ENCODE measurements around the gene TAF7.
A peak's percentile ranks its signal among the peaks of the same experiment; 100 is the strongest.
"Not testable (repeated sequence)": the region's sequence is repeated elsewhere in the genome, so short reads cannot be mapped to it uniquely, and the experiment has no call there.

TAF7 gene

DNA sequence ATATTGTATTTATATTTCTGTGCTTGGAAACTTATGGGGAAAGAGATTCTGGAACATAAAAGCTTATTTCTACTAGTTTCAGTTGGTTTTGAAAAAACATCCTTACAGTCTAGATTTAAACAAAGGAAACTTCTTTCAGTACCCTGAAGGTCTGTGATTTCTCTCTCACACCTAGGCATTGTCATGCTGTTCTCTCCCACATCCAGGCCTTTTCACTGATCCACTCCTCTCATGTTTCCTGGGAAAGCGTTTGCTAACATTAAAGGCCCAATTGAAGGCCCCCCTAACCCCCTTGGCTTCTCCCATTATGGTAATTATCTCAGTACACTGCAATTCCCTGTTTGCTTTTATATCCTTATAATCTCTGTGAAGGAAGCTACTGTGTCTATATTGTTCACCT is 22.2 kb upstream of the TAF7 start:
- Histone ChIP-seq H3K27me3 (replicated peaks; ENCODE audit: control insufficient read depth, insufficient read depth, low read length) (no peaks in the 10 kb centered on the region), H3K36me3 (ENCODE audit: control insufficient read depth, insufficient read depth, low read length) (no peaks in the 10 kb centered on the region)
- TF ChIP-seq, protein P1, sequence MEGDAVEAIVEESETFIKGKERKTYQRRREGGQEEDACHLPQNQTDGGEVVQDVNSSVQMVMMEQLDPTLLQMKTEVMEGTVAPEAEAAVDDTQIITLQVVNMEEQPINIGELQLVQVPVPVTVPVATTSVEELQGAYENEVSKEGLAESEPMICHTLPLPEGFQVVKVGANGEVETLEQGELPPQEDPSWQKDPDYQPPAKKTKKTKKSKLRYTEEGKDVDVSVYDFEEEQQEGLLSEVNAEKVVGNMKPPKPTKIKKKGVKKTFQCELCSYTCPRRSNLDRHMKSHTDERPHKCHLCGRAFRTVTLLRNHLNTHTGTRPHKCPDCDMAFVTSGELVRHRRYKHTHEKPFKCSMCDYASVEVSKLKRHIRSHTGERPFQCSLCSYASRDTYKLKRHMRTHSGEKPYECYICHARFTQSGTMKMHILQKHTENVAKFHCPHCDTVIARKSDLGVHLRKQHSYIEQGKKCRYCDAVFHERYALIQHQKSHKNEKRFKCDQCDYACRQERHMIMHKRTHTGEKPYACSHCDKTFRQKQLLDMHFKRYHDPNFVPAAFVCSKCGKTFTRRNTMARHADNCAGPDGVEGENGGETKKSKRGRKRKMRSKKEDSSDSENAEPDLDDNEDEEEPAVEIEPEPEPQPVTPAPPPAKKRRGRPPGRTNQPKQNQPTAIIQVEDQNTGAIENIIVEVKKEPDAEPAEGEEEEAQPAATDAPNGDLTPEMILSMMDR (IDR thresholded peaks at IDR 0.05; ENCODE audit: insufficient read depth, low read length, poor library complexity, severe bottlenecking): no peak

GRCh38 chr5:141340781-141341354 is 20.3 kb upstream of the TAF7 start:
- H3K4me3 ChIP-seq (replicated peaks; ENCODE audit: low read depth, low read length); H3K36me3 ChIP-seq (ENCODE audit: control insufficient read depth, insufficient read depth, low read length); DNase-seq (ENCODE audit: extremely low read depth, insufficient read length); H3K27me3 ChIP-seq (replicated peaks; ENCODE audit: control insufficient read depth, insufficient read depth, low read length): not testable (repeated sequence)

More for the DNA sequence above, 22.2 kb upstream of the TAF7 start:
- DNase-seq (ENCODE audit: extremely low read depth, insufficient read length): no peak
- H3K4me3 ChIP-seq (replicated peaks; ENCODE audit: low read depth, low read length): no peak overlapping the region

DNA sequence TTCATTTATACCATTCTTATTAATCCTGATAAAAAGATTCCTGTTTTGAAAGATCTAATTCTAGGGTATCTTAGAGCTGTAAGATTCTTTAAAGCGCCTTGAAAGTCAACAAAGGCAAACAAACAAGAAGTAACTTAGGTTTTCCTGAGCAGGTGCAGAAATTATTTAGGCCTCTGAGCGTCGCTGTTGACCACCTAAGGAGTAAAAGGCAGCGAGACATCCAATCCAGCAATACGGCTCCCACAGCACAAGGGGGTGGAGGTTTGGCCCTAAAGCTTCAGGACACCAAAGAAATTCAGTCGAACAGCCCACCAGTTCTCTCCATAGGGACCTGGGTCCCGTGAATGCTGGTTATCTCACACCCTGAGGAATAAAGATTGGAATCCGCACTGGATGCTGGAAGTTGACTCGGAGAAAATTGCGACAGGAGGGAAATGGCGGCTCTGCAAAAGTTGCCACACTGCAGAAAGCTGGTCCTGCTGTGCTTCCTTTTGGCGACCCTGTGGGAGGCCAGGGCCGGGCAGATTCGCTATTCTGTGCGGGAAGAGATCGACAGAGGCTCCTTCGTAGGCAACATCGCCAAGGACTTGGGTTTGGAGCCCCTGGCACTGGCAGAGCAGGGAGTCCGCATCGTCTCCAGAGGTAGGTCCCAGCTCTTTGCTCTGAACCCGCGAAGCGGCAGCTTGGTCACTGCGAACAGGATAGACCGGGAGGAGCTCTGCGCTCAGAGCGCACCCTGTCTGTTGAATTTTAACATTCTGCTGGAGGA is 18.1 kb upstream of the TAF7 start, which contains the start of gene PCDHGA2:
TSS of gene PCDHGA2 (plus strand) at position 223 of the 769 bp plus-strand sequence.
- TF ChIP-seq, protein P1 (IDR thresholded peaks at IDR 0.05; ENCODE audit: insufficient read depth, low read length, poor library complexity, severe bottlenecking): peak; percentile 23
- H3K36me3 ChIP-seq (ENCODE audit: control insufficient read depth, insufficient read depth, low read length): no peaks in the 10 kb centered on the region
- H3K4me3 ChIP-seq (replicated peaks; ENCODE audit: low read depth, low read length): no peak within 1 kb of the TSS
- H3K27me3 ChIP-seq (replicated peaks; ENCODE audit: control insufficient read depth, insufficient read depth, low read length): no peaks in the 10 kb centered on the region
- no peak for DNase-seq (ENCODE audit: extremely low read depth, insufficient read length)

- DNase-seq (ENCODE audit: extremely low read depth, insufficient read length); H3K27me3 ChIP-seq (replicated peaks; ENCODE audit: control insufficient read depth, insufficient read depth, low read length): not testable (repeated sequence)
These were observed 12.0 kb upstream of the TAF7 start for GRCh38 chr5:141332571-141332970.

DNA sequence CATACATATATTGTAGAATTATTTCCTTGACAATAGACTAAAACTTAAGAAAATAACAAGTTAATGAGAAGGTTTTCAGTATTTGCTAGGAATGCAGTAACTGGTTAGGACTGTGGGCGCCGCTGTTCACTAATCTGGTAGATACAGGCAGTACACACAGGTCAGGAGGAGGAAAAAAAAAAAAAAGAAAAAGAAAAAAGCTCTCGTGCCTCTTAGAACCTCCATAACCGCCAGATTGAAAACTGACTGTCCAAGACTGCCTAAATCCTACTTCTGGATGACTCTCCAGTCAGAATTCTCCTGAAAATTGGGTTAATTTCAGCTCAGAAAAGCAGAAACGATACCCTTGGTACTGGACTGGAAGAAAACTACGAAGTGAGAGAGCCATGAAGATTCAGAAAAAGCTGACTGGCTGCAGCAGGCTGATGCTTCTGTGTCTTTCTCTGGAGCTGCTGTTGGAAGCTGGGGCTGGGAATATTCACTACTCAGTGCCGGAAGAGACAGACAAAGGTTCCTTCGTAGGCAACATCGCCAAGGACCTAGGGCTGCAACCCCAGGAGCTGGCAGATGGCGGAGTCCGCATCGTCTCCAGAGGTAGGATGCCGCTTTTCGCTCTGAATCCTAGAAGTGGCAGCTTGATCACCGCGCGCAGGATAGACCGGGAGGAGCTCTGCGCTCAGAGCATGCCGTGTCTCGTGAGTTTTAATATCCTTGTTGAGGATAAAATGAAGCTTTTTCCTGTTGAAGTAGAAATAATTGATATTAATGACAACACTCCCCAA is 9.9 kb upstream of the TAF7 start, which contains the start of gene PCDHGA1:
TSS of gene PCDHGA1 (plus strand) at position 216 of the 782 bp plus-strand sequence.
- no peaks in the 10 kb centered on the region for H3K36me3 ChIP-seq (ENCODE audit: control insufficient read depth, insufficient read depth, low read length)
- DNase-seq (ENCODE audit: extremely low read depth, insufficient read length): no peak
- TF ChIP-seq, protein P1 (IDR thresholded peaks at IDR 0.05; ENCODE audit: insufficient read depth, low read length, poor library complexity, severe bottlenecking): peak; percentile 62
- peak within 1 kb of the TSS; percentile 47 for H3K4me3 ChIP-seq (replicated peaks; ENCODE audit: low read depth, low read length)
- no peaks in the 10 kb centered on the region for H3K27me3 ChIP-seq (replicated peaks; ENCODE audit: control insufficient read depth, insufficient read depth, low read length)

More at GRCh38 chr5:141332571-141332970, 12.0 kb upstream of the TAF7 start:
- not testable (repeated sequence) for H3K4me3 ChIP-seq (replicated peaks; ENCODE audit: low read depth, low read length); H3K36me3 ChIP-seq (ENCODE audit: control insufficient read depth, insufficient read depth, low read length)

DNA sequence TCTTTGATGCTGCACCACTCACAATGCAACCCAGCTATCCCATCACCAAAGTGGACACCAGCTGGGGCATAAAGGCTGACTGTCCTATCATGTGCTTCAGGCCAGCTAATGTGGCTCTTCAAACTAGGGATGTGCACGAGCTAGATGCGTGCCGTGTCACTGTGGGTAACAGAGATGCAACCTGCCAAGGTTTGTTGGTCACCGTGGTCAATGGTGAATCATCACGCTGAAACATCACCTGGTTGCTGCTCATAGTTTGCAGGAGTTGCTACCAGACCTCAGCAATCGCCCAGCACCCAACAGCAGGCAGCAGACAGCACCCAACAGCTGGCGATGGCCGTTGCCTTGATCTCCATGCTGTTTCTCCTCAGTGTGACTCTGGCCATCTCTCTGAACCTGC is 7.6 kb upstream of the TAF7 start:
- no peak overlapping the region for H3K4me3 ChIP-seq (replicated peaks; ENCODE audit: low read depth, low read length)
- H3K36me3 ChIP-seq (ENCODE audit: control insufficient read depth, insufficient read depth, low read length): no peaks in the 10 kb centered on the region
- DNase-seq (ENCODE audit: extremely low read depth, insufficient read length): no peak
- no peaks in the 10 kb centered on the region for H3K27me3 ChIP-seq (replicated peaks; ENCODE audit: control insufficient read depth, insufficient read depth, low read length)
- TF ChIP-seq, protein P1 (IDR thresholded peaks at IDR 0.05; ENCODE audit: insufficient read depth, low read length, poor library complexity, severe bottlenecking): no peak

Data from GM06990 (cell line).